ENCODE results near the gene SERPINA1. TPM values are rescaled to one million over a fixed set of nuclear protein-coding genes. Genes with fewer than 3 reads are reported as not detected.

SERPINA1 gene
- total RNA-seq, 1 experiment from 2014 or later: not detected

DNA sequence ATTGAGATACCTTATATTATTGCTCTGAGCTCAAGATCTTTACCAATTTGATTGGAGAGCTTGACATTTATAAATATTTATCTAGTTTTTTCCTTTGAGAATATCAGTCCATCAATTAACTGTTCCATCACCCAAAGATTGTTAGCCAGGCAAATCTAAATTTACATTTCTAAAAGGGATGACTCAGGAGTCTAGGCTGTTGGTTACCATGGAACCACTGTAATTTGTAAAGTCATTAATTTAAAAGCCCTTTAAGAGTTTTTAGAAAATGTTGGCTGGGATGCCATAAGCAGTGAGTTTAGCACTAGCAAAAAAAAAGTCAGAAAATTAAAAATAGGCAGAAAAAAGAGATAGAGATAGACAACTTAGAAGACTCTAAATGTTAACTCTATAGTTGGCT is 19.5 kb upstream of the SERPINA1 start:
- Mint-ChIP-seq H3K4me1 (peaks cover 23 to 29% of the 10 kb centered on the region in 2 experiments), H3K27ac (no peak overlapping the region; a peak in 2 of 7 replicates), H3K9me3 (peaks cover 20 to 24% of the 10 kb centered on the region in 2 experiments), H3K4me3 (no peak overlapping the region), H3K27me3 (ENCODE audit: low read depth) (no peaks in the 10 kb centered on the region), H3K36me3 (ENCODE audit: insufficient read depth in 1 of 3, low read depth in 3 of 3) (peaks cover 2 to 13% (median 2%) of the 10 kb centered on the region in 3 experiments; a peak in 5 of 7 replicates)
- no peak for DNase-seq
- Histone ChIP-seq H3K9me3 (ENCODE audit: control insufficient read depth, low read depth, low read length) (peaks cover 9% of the 10 kb centered on the region), H2BK12ac (ENCODE audit: insufficient read length, low read depth, low read length) (no peak overlapping the region), H2AFZ (ENCODE audit: low read length) (no peak overlapping the region), H2BK20ac (ENCODE audit: low read depth, low read length, poor library complexity, severe bottlenecking) (no peak overlapping the region), H3K79me1 (ENCODE audit: insufficient read depth, low read depth, low read length, poor library complexity, severe bottlenecking) (no peaks in the 10 kb centered on the region), H2BK5ac (ENCODE audit: insufficient read length, low read length) (no peak overlapping the region), H3K18ac (ENCODE audit: insufficient read length, low read depth, low read length) (no peak overlapping the region), H3K23ac (ENCODE audit: insufficient read length, low read depth, low read length) (no peak overlapping the region), H3K14ac (ENCODE audit: insufficient read depth, low read length) (no peak overlapping the region), H3K27me3 (ENCODE audit: insufficient read depth, low read length) (no peaks in the 10 kb centered on the region), H3T11ph (ENCODE audit: low read length) (no peak overlapping the region), H2AK5ac (ENCODE audit: insufficient read length, low read length) (no peak overlapping the region), H4K20me1 (ENCODE audit: control insufficient read depth, insufficient read depth, insufficient read length) (no peaks in the 10 kb centered on the region), H3K4me2 (ENCODE audit: insufficient read depth, insufficient read length, low read length) (no peak overlapping the region), H4K5ac (ENCODE audit: insufficient read length, low read depth, low read length) (no peak overlapping the region), H3K79me2 (ENCODE audit: insufficient read depth, low read length) (no peaks in the 10 kb centered on the region), H3K27ac (ENCODE audit: insufficient read length, low read depth, low read length) (no peak overlapping the region), H3K4me1 (ENCODE audit: insufficient read depth, low read length) (no peaks in the 10 kb centered on the region; the same call in 1 of the 2 replicates), H3K9ac (ENCODE audit: extremely low read depth, insufficient read length, low read length) (no peak overlapping the region), H4K91ac (ENCODE audit: insufficient read length, low read depth, low read length) (no peak overlapping the region), H2BK120ac (ENCODE audit: low read depth, low read length, poor library complexity, severe bottlenecking) (no peak overlapping the region), H4K8ac (replicated peaks; ENCODE audit: insufficient read length, low read depth, low read length) (no peak overlapping the region), H3K4ac (ENCODE audit: low read depth, low read length) (no peak overlapping the region), H2BK15ac (ENCODE audit: low read depth, low read length) (no peak overlapping the region), H3K56ac (ENCODE audit: insufficient read length, low read depth, low read length) (no peak overlapping the region), H3K23me2 (ENCODE audit: insufficient read length, low read depth, low read length, poor library complexity, severe bottlenecking) (no peaks in the 10 kb centered on the region)
- TF ChIP-seq, protein P1, sequence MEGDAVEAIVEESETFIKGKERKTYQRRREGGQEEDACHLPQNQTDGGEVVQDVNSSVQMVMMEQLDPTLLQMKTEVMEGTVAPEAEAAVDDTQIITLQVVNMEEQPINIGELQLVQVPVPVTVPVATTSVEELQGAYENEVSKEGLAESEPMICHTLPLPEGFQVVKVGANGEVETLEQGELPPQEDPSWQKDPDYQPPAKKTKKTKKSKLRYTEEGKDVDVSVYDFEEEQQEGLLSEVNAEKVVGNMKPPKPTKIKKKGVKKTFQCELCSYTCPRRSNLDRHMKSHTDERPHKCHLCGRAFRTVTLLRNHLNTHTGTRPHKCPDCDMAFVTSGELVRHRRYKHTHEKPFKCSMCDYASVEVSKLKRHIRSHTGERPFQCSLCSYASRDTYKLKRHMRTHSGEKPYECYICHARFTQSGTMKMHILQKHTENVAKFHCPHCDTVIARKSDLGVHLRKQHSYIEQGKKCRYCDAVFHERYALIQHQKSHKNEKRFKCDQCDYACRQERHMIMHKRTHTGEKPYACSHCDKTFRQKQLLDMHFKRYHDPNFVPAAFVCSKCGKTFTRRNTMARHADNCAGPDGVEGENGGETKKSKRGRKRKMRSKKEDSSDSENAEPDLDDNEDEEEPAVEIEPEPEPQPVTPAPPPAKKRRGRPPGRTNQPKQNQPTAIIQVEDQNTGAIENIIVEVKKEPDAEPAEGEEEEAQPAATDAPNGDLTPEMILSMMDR (conservative IDR thresholded peaks at IDR 0.05): no peak

Data from H9 (cell line).